ENCODE measurements around the gene HOXC5.
"Not testable (repeated sequence)": the region's sequence is repeated elsewhere in the genome, so short reads cannot be mapped to it uniquely, and the experiment has no call there.

Gene HOXC5

GRCh38 chr12:54056110-54056509 lies 23.3 kb downstream of the HOXC5 start:
- in situ Hi-C loops (cut with MboI; ENCODE audit: low sequenced_read_pairs): no loop called here

- in situ Hi-C loops (cut with MboI; ENCODE audit: low sequenced_read_pairs): no loop called here
These were observed 25.4 kb downstream of the HOXC5 start for GRCh38 chr12:54058128-54058768.

DNA sequence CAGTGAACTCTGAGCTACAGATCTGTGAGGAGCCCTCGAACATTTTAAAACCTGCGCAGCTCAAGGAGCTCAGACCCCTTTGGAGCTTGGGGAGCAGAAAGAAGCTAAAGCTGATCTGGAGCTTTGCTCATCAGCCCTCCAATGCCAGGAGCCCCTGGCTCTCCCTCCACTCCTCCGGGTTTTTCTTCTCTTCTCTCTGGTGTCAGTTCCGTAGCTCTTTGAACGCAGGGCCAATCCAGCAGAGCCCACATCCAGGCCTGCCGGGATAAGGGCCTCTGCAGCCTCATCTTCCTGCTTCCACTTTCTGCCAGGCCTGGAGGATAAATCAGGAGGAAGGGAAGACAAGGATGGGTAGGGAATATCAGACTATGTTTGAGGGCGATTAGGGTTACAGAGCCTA lies 26.8 kb downstream of the HOXC5 start:
- in situ Hi-C loops (cut with MboI; ENCODE audit: low sequenced_read_pairs): no loop called here

DNA sequence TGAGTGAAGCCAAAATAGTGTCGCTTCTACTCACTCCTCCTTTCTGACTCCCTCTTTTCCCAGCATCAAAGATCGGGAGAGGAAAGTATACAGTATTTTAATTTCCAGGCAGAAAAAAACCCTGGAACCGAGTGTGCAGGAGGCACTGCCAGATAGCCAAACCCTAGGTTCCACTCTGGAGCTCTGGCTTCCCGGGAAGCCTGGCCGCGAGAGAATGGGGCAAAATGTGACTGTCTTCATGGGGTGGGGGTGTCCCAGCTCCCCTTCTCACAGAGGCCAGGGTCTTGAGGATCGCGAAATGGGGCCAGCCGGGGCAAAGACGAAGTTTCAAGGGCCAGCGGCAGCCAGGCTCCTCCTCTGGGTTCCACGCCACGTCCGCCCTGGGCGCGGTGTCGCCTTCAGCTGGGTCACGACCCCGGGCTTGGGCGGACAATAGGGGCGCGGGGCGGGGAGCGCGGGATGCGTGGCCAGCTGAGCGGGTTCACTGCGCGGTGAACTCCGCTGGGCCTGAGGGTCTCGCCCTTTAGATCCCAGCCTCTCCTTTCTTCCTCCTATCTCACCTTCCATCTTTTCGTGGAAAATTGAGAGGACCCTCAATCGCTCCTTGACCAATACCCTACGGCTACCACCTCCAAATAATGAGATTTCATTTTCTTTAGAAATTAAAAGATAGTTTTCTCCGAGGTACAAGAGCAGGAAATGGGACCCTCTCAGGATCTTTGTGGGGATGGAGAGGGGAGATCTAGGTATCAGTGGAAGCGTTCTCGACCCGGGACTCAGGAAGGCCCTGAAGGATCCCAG lies 27.5 kb downstream of the HOXC5 start:
- in situ Hi-C loops (cut with MboI; ENCODE audit: low sequenced_read_pairs): no loop called here

DNA sequence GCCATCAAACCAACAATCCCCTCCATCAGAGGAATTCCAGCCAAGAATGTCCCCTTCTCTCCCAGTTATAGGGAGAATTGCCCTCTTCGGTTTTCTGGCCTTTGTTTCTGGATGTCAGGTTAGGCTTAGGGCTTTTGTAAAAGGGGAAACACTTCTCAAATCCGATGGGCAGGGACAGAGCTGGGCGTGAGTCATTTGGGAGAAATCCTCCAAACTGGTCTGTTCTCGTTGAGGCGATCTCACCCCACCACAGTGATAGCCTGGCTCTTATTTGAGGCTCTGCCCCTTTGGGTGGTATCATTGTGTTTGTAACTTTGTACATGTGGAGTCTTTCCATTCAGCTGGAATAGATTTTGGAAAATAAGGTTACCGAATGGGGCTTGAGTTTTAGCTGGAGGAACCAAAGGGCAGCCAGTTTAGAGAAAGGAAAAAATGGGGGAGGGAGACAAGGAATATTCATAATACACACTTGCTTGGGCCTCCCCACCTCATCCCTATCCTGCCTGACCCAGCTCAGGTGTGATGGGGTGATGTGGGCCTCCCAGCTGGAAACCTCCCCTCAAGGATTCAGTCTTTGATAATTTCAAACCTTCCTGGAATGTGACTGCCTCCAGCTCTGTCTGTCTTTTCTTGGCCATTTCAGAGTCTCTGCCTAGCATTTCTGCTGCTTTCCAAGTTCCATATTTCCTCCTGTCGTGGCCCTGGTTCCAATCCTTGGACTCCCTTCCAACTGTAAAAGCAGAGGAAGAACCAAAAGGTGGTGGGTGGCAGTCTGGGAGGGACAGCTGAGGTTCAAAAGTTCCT lies 28.3 kb downstream of the HOXC5 start:
- in situ Hi-C loops (cut with MboI; ENCODE audit: low sequenced_read_pairs): no loop called here

DNA sequence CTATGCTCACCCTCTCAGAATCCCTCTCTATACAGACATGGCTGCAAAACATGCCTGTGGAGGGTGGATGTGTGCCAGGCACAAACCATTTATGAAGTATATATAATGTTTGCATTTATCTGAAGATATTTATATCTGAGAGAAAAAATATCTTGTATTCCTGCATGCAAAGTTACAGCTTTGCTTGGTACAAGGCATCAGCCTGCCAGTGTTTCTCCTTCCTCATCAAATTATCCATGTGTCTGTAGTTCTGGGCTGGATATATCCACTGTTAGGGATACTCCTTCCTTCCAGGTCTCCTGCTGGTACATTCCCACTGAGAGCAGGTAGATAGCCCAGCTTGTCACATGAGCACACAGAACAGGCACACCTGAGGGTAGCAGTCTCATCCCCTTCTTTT lies 32.8 kb downstream of the HOXC5 start:
- in situ Hi-C loops (cut with MboI; ENCODE audit: low sequenced_read_pairs): no loop called here

GRCh38 chr12:54066408-54066807 lies 33.6 kb downstream of the HOXC5 start:
- in situ Hi-C loops (cut with MboI; ENCODE audit: low sequenced_read_pairs): no loop called here

DNA sequence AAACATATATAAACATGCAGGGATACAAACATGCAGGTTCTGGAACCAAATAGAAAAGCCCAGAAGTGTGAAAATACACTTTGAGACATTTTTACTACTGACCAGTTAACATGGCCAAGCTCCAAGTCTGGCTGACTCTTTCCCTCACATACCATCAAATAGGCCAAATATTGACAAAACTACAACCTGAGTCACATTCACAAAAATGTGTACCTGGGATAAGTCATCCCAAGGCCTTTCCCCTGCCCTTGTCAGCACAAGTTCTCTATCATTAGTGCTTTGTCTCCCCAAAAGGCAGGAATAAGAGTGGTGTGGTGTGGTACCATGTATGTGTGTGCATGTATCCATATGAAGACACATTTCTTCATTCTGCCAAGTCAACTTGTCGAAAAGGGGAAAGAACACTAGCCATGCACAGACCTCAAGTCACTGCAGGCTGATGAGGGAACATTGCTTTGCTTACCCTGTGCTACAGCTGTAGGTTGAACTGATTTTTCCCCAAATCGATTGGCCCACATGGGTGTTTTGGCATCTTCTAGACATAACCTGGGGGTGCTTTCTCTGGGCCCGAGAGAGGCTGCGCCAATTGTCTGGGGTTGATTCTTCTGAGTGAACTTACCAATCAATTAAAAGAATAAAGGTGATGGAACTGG lies 35.7 kb downstream of the HOXC5 start:
- in situ Hi-C loops (cut with MboI; ENCODE audit: low sequenced_read_pairs): no loop called here

DNA sequence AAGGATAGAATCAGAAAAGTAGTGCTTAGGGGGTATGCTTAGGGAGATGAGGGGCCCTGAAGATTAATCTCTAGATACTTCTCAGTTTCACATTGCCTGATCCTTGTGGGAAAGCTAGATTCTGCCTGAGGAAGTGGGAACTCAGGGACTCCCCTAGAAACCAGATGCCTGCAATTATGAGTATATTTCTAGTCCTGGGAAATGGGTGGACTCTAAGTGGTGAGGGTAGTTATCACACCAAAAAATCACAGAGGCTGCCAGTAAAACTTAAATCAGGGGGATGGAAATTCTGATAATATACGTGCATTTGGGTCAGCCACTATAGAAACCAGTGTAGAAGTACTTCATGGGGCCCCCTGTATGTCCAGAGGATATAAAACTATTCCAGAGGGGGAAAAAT lies 39.1 kb downstream of the HOXC5 start:
- in situ Hi-C loops (cut with MboI; ENCODE audit: low sequenced_read_pairs): no loop called here

DNA sequence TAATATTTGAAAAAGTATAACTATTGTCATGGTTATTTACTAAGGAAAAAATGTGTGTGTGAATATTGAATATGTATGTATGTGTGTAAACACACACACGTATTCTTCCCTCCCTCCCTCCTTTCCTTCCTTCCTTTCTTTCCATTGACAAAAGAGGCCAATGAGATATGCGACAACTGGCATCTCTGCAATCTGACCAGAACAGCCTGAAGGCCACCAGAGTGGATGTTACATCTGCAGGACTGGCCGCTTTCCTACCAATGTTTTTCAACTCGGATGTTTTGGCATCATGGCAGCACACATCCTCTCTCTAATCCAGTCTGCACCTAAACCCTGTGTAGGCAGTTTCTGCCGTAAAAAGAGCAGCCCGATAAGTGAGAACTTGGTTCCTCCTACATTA lies 41.5 kb downstream of the HOXC5 start:
- in situ Hi-C loops (cut with MboI; ENCODE audit: low sequenced_read_pairs): no loop called here

DNA sequence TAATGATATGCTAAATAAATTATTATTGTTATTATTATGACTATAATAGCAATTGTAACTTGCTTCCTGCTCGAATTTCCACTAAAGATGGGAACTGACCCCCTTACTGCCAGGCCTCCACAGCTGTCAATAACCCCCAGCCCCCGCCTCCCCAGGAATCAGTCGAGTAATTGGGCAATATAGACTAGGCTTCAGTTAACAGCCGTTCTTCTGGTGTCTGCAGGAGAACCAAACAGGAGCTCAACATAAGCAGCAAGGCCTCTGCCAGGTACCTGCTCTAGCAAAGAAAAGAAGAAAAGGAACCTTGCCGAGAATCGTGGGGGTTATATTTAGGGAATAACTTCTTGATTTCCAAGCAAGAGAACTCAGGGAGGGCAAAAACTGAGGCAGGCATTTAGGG lies 42.6 kb downstream of the HOXC5 start:
- in situ Hi-C loops (cut with MboI; ENCODE audit: low sequenced_read_pairs): no loop called here

- in situ Hi-C loops (cut with MboI; ENCODE audit: low sequenced_read_pairs): no loop called here
These were observed 43.1 kb downstream of the HOXC5 start for GRCh38 chr12:54075974-54076373.

DNA sequence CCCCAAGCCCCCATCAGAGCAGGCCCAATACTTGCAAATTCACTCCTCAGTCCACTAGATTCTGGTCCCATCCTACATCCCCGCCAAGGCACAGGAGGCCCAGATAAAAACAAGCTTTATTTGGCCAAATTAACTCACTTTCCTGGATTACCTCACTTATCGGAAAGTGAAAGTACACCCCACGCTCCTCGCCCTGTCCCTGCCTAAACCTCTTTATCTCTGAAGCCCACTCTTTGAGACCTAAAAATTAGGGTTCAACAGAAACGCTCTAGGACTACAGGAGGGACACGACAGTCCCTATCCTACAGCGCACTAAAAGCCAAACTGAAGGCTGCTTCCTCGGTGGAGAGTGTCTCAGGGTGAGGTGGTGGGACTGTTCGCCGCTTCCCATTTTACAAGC lies 45.0 kb downstream of the HOXC5 start:
- in situ Hi-C loops (cut with MboI; ENCODE audit: low sequenced_read_pairs): not testable (repeated sequence)

GRCh38 chr12:54079115-54079514 lies 46.3 kb downstream of the HOXC5 start:
- in situ Hi-C loops (cut with MboI; ENCODE audit: low sequenced_read_pairs): not testable (repeated sequence)

- in situ Hi-C loops (cut with MboI; ENCODE audit: low sequenced_read_pairs): not testable (repeated sequence)
These were observed 47.4 kb downstream of the HOXC5 start for GRCh38 chr12:54080008-54080924.

GRCh38 chr12:54081053-54081514 lies 48.2 kb downstream of the HOXC5 start:
- in situ Hi-C loops (cut with MboI; ENCODE audit: low sequenced_read_pairs): not testable (repeated sequence)

DNA sequence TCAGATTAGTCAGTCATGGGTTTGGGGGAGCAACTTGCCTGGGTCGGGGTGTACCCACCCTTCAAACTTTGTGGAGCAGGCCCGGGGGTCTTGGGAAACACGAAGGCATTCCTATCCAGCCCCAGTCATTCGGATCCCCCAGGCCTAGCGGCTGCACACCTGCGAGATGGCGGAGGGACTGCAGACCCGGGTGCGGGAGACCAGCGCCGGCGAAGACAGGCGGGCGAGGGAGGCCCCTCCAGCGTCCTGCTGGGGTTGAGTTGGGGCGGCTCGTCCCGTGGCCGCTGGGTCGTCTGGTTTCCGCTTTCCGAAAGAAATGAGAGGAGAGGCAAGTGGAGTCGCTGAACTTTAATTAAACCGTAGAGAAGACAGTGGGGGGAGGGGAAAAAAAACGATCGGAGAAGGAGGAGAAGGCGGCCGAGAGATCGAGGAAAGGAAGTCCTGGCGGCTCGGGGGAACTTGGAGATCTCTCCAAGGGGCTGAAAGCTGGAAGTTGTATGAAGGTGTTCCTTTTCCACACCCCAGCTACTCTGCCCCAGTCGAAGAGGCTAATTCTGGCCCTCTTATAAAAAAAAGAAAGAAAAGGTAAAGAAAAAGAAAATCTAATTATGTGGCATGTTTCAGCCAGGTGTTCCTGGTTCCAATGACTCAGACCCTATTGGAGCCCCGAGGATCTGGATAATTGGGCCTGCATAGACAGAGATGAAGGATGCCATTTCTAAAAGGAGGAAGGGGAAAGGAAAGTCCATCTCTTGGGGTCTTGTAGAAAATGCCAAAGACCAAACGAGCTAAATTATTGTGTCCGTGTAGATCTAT lies 48.9 kb downstream of the HOXC5 start:
- in situ Hi-C loops (cut with MboI; ENCODE audit: low sequenced_read_pairs): not testable (repeated sequence)

- in situ Hi-C loops (cut with MboI; ENCODE audit: low sequenced_read_pairs): no loop called here
These were observed 49.6 kb downstream of the HOXC5 start for GRCh38 chr12:54082397-54082892.
